DMS79 (cell line): ENCODE measurements around the gene OR2V2.
"Not testable (repeated sequence)": the region's sequence is repeated elsewhere in the genome, so short reads cannot be mapped to it uniquely, and the experiment has no call there.

ENCODE experiments used
- DNase-seq: peaks from one replicate; lab custom pipeline; 2025; lab: John Stamatoyannopoulos, UW

The OR2V2 gene

GRCh38 chr5:181145133-181145532 lies 2.3 kb upstream of the OR2V2 start:
- no peak for DNase-seq

- no peak for DNase-seq
Measured at GRCh38 chr5:181149355-181149754, 2.0 kb downstream of the OR2V2 start.

GRCh38 chr5:181149806-181150733 lies 2.7 kb downstream of the OR2V2 start:
- no peak for DNase-seq

GRCh38 chr5:181151146-181151545 lies 3.8 kb downstream of the OR2V2 start:
- no peak for DNase-seq

- DNase-seq = no peak
Measured at GRCh38 chr5:181152406-181152805, 5.0 kb downstream of the OR2V2 start.

- DNase-seq = no peak
Measured at GRCh38 chr5:181153814-181154213, 6.4 kb downstream of the OR2V2 start.

- no peak for DNase-seq
Measured at GRCh38 chr5:181156758-181157157, 9.4 kb downstream of the OR2V2 start.

- no peak for DNase-seq
Measured at GRCh38 chr5:181158869-181159268, 11.5 kb downstream of the OR2V2 start.

- no peak for DNase-seq
Measured at GRCh38 chr5:181159286-181160151, 12.1 kb downstream of the OR2V2 start.

- DNase-seq = peak; percentile 10
Measured at GRCh38 chr5:181160152-181160754, 12.9 kb downstream of the OR2V2 start.

- not testable (repeated sequence) for DNase-seq
Measured at GRCh38 chr5:181160755-181161533, 13.6 kb downstream of the OR2V2 start.

- no peak for DNase-seq
Measured at GRCh38 chr5:181161534-181162175, 14.3 kb downstream of the OR2V2 start.

GRCh38 chr5:181163487-181164075 lies 16.2 kb downstream of the OR2V2 start:
- DNase-seq = no peak

GRCh38 chr5:181164076-181164952 lies 16.9 kb downstream of the OR2V2 start:
- no peak for DNase-seq

- no peak for DNase-seq
Measured at GRCh38 chr5:181166812-181167733, 19.7 kb downstream of the OR2V2 start.

GRCh38 chr5:181167814-181168488 lies 20.6 kb downstream of the OR2V2 start:
- no peak for DNase-seq

GRCh38 chr5:181168595-181169118 lies 21.3 kb downstream of the OR2V2 start:
- DNase-seq = no peak
